Measurements from ENCODE around the gene MSH5.

MSH5 gene

DNA sequence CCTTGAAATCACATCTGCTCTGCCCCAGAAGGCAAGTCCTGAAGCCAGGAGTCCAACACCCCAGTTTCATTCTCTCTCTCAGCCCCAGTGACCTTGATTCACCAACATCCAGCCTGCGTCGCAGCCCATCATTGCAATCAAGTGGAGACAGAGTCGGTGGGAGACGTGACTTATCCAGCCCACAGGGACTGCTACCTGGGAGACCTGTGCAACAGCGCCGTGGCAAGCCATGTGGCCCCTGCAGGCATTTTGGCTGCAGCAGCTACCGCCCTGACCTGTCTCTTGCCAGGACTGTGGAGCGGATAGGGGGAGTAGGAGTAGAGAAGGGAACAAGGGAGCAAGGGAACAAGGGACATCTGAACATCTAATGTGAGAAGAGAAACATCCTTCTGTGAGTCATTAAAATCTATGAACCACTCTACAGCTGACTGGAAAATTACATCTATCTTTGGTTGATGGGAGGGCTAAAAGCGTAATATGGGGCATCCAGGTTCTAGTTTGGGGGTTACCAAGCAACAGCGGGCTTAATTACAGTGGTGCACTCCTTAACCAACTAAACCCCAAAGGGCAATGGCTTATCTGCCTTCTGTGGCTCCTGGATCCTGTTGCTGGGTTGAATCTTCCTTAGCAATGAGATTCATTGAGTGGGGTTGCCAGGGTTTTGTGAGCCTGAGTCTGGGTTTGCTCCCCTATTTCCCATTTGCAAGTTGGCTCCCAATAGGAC is 22.1 kb upstream of the MSH5 start:
- H3K4me3 ChIP-seq (ENCODE audit: low read length) = no peak overlapping the region
- no peak overlapping the region for H2AFZ ChIP-seq (ENCODE audit: low read depth, low read length)
- no peaks in the 10 kb centered on the region for H3K27me3 ChIP-seq (ENCODE audit: low read depth, low read length)
- no peaks in the 10 kb centered on the region for H4K20me1 ChIP-seq (ENCODE audit: insufficient read depth, low read length)
- TF ChIP-seq EZH2phosphoT487 (IDR thresholded peaks at IDR 0.05; ENCODE audit: low read depth) = no peak
- peak; percentile 9; the same call in 1 of the 2 replicates for TF ChIP-seq CTCF (IDR thresholded peaks at IDR 0.05; ENCODE audit: low read depth, low read length)
- no peak overlapping the region for H3K27ac ChIP-seq (ENCODE audit: low read length)
- H3K9me3 ChIP-seq (ENCODE audit: insufficient read depth, low read length) = no peaks in the 10 kb centered on the region
- H3K4me2 ChIP-seq (ENCODE audit: low read length) = no peak overlapping the region
- no peaks in the 10 kb centered on the region for H3K36me3 ChIP-seq (replicated peaks; ENCODE audit: low read depth, low read length)
- H3K4me1 ChIP-seq (ENCODE audit: low read length) = no peaks in the 10 kb centered on the region
- no peak overlapping the region for H3K9ac ChIP-seq (ENCODE audit: low read length)
- H3K79me2 ChIP-seq (ENCODE audit: low read length) = no peaks in the 10 kb centered on the region

- H3K9ac ChIP-seq (ENCODE audit: low read length) = no peak overlapping the region
- no peak overlapping the region for H2AFZ ChIP-seq (ENCODE audit: low read depth, low read length)
- H3K36me3 ChIP-seq (replicated peaks; ENCODE audit: low read depth, low read length) = no peaks in the 10 kb centered on the region
- H3K27ac ChIP-seq (ENCODE audit: low read length) = no peak overlapping the region
- H3K9me3 ChIP-seq (ENCODE audit: insufficient read depth, low read length) = no peaks in the 10 kb centered on the region
- no peak overlapping the region for H3K4me2 ChIP-seq (ENCODE audit: low read length)
- no peak overlapping the region for H3K4me3 ChIP-seq (ENCODE audit: low read length)
- no peaks in the 10 kb centered on the region for H3K4me1 ChIP-seq (ENCODE audit: low read length)
- no peaks in the 10 kb centered on the region for H3K79me2 ChIP-seq (ENCODE audit: low read length)
- no peak for TF ChIP-seq CTCF (IDR thresholded peaks at IDR 0.05; ENCODE audit: low read depth, low read length)
- no peak for TF ChIP-seq EZH2phosphoT487 (IDR thresholded peaks at IDR 0.05; ENCODE audit: low read depth)
- H4K20me1 ChIP-seq (ENCODE audit: insufficient read depth, low read length) = no peaks in the 10 kb centered on the region
- H3K27me3 ChIP-seq (ENCODE audit: low read depth, low read length) = no peaks in the 10 kb centered on the region
Observed at GRCh38 chr6:31718265-31718664, 21.5 kb upstream of the MSH5 start.

- Histone ChIP-seq H3K4me2 (ENCODE audit: low read length) (no peak overlapping the region), H3K4me3 (ENCODE audit: low read length) (no peak overlapping the region), H3K36me3 (replicated peaks; ENCODE audit: low read depth, low read length) (no peaks in the 10 kb centered on the region), H3K9me3 (ENCODE audit: insufficient read depth, low read length) (no peaks in the 10 kb centered on the region), H3K27ac (ENCODE audit: low read length) (no peak overlapping the region), H4K20me1 (ENCODE audit: insufficient read depth, low read length) (no peaks in the 10 kb centered on the region), H3K4me1 (ENCODE audit: low read length) (no peaks in the 10 kb centered on the region), H3K9ac (ENCODE audit: low read length) (no peak overlapping the region), H3K79me2 (ENCODE audit: low read length) (no peaks in the 10 kb centered on the region), H3K27me3 (ENCODE audit: low read depth, low read length) (no peaks in the 10 kb centered on the region), H2AFZ (ENCODE audit: low read depth, low read length) (no peak overlapping the region)
- TF ChIP-seq EZH2phosphoT487 (IDR thresholded peaks at IDR 0.05; ENCODE audit: low read depth) = no peak
- no peak for TF ChIP-seq CTCF (IDR thresholded peaks at IDR 0.05; ENCODE audit: low read depth, low read length)
Observed at GRCh38 chr6:31719001-31719400, 20.8 kb upstream of the MSH5 start.

DNA sequence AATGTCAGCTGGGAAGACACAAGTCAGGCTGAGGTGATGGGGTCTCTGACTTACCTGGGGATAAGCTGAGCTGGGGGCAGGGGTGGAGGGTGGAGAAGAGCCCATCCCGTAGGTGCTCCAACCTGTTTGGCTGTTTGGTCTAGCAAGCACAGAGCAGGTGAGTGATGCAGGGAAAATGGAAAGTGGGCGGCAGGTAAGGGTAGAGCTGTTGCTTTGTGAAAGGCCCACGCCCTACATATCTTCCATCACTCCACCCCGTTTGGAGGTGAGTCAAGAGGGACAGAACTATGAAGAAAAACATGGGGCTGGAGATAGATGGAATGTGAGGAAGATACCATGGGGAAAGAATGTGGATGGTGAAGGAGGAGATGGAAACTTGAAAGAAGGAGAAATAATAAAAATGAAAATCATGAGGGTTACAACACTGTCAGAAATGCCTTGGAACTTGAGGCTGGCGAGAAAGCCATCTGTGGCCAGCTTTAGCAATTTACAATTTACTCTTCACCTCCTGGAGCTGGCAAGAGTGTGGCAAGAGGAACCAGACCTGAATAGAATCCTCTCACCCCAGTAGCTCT is 19.5 kb upstream of the MSH5 start:
- no peak overlapping the region for H3K4me3 ChIP-seq (ENCODE audit: low read length)
- no peak overlapping the region for H2AFZ ChIP-seq (ENCODE audit: low read depth, low read length)
- H3K4me1 ChIP-seq (ENCODE audit: low read length) = no peaks in the 10 kb centered on the region
- no peaks in the 10 kb centered on the region for H3K27me3 ChIP-seq (ENCODE audit: low read depth, low read length)
- no peak overlapping the region for H3K9ac ChIP-seq (ENCODE audit: low read length)
- H3K4me2 ChIP-seq (ENCODE audit: low read length) = no peak overlapping the region
- no peaks in the 10 kb centered on the region for H3K9me3 ChIP-seq (ENCODE audit: insufficient read depth, low read length)
- no peaks in the 10 kb centered on the region for H3K79me2 ChIP-seq (ENCODE audit: low read length)
- no peak overlapping the region for H3K27ac ChIP-seq (ENCODE audit: low read length)
- no peaks in the 10 kb centered on the region for H4K20me1 ChIP-seq (ENCODE audit: insufficient read depth, low read length)
- TF ChIP-seq CTCF (IDR thresholded peaks at IDR 0.05; ENCODE audit: low read depth, low read length) (no peak), EZH2phosphoT487 (IDR thresholded peaks at IDR 0.05; ENCODE audit: low read depth) (no peak)
- H3K36me3 ChIP-seq (replicated peaks; ENCODE audit: low read depth, low read length) = no peaks in the 10 kb centered on the region

Data from OCI-LY3 (cell line).